Activated CD8-positive, alpha-beta memory T cell treated with anti-CD3 and anti-CD28 coated beads, Interleukin-2, amount 10 ng/mL, durations not matched to agents 7 days and 5 days (primary cell): ENCODE data around the gene POU2F3. TPM values are rescaled to one million over a fixed set of nuclear protein-coding genes. Genes with fewer than 3 reads are reported as not detected.
"Not testable (repeated sequence)": the region's sequence is repeated elsewhere in the genome, so short reads cannot be mapped to it uniquely, and the experiment has no call there.

ENCODE experiments used
- ATAC-seq: fragments of 150-1000 bp; cut with Tn5 transposase; one replicate; pipeline ENCODE4 v1.10.0; 2021; ENCODE audit warnings: moderate library complexity
- CTCF ChIA-PET: fragments of 350-600 bp; sonication (Branson Sonifier 250); formaldehyde crosslinking; loops from one replicate; lab custom pipeline; 2021; ENCODE audit warnings: antibody characterized with exemption; lab: Charles Lee
- DNase-seq: peaks from one replicate; pipeline ENCODE4 v3.0.0-alpha.2; 2020
- H3K27ac Mint-ChIP-seq: one replicate; pipeline ENCODE4 v1.8.0; 2021; ENCODE audit warnings: mild to moderate bottlenecking, mixed read lengths
- H3K27me3 Mint-ChIP-seq: one replicate; pipeline ENCODE4 v1.8.0; 2021; ENCODE audit warnings: mixed read lengths
- H3K36me3 Mint-ChIP-seq: one replicate; pipeline ENCODE4 v1.8.0; 2021; ENCODE audit warnings: mild to moderate bottlenecking, mixed read lengths
- H3K4me1 Mint-ChIP-seq: one replicate; pipeline ENCODE4 v1.8.0; 2021; ENCODE audit warnings: mixed read lengths
- H3K4me3 Mint-ChIP-seq: one replicate; pipeline ENCODE4 v1.8.0; 2021; ENCODE audit warnings: mild to moderate bottlenecking, moderate library complexity, mixed read lengths
- H3K9me3 Mint-ChIP-seq: one replicate; pipeline ENCODE4 v1.8.0; 2022; ENCODE audit warnings: low read depth, mixed read lengths
- total RNA-seq, 2 experiments: library from RNA; stranded (reverse); gene quantifications; one replicate each; pipeline ENCODE4 v1.2.3, GENCODE V29; 2021

POU2F3 gene
- total RNA-seq, 2 experiments from 2014 or later = not detected

- no peak for ATAC-seq
- no peak for DNase-seq
- H3K4me3 Mint-ChIP-seq = no peak overlapping the region
- H3K27me3 Mint-ChIP-seq = peaks cover 64% of the 10 kb centered on the region
- H3K4me1 Mint-ChIP-seq = no peaks in the 10 kb centered on the region
- no peaks in the 10 kb centered on the region for H3K36me3 Mint-ChIP-seq
- CTCF ChIA-PET = interaction anchor here (2.6 to 3.4 kb wide), 2 partner anchors 33 to 34 kb away, joined by 7 to 17 read pairs; no protein-coding TSS in a partner anchor
- no peaks in the 10 kb centered on the region for H3K9me3 Mint-ChIP-seq
- no peak overlapping the region for H3K27ac Mint-ChIP-seq
These were observed 30.4 kb downstream of the POU2F3 start for GRCh38 chr11:120270386-120270785.

DNA sequence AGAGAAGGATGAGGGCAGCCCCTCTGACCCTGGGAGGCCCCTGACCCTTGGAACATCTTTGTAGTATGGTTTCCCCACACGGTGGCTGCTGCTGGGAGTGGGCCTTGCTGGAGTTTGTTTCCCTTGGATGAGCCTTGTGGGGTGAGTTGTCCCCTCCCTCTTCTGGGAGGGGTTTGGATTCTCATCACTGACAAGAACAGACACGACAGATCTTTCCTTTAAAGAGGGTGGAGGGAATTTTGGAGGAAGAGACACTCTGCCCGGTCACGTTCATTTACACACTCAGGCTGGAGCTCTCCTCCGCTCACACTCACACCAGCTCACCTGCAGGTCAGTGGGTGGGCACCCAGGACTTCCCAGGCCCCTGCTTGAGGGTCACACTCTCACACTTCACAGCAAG lies 31.7 kb downstream of the POU2F3 start:
- CTCF ChIA-PET = no interaction called here
- no peak overlapping the region for H3K4me3 Mint-ChIP-seq

GRCh38 chr11:120272303-120272702 lies 32.4 kb downstream of the POU2F3 start:
- peaks cover 49% of the 10 kb centered on the region for H3K27me3 Mint-ChIP-seq
- CTCF ChIA-PET = no interaction called here
- DNase-seq (no peak), ATAC-seq (no peak)
- H3K4me3 Mint-ChIP-seq = no peak overlapping the region
- no peaks in the 10 kb centered on the region for H3K36me3 Mint-ChIP-seq
- no peak overlapping the region for H3K27ac Mint-ChIP-seq
- no peaks in the 10 kb centered on the region for H3K4me1 Mint-ChIP-seq
- no peaks in the 10 kb centered on the region for H3K9me3 Mint-ChIP-seq

More for the DNA sequence above, 31.7 kb downstream of the POU2F3 start:
- no peaks in the 10 kb centered on the region for H3K4me1 Mint-ChIP-seq
- ATAC-seq (no peak), DNase-seq (no peak)
- no peak overlapping the region for H3K27ac Mint-ChIP-seq
- H3K36me3 Mint-ChIP-seq = no peaks in the 10 kb centered on the region
- H3K9me3 Mint-ChIP-seq = no peaks in the 10 kb centered on the region
- peaks cover 55% of the 10 kb centered on the region for H3K27me3 Mint-ChIP-seq

DNA sequence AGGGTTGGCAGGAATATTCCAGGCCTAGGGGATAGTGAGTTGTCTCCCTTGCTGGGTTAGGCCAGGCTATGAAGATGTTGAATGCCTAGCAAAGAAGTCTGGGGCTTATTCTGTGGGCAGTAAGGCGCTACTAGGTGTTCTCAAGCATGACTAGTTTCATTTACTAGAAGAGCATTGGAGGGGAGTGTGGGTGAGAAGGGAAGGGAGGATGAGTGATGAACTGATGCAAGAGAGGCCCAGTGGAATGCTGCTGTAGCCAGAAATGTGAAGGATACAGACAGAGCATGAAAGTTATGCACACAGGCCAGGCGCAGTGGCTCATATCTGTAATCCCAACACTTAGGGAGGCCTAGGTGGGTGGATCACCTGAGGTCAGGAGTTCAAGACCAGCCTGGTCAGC lies 33.5 kb downstream of the POU2F3 start:
- Mint-ChIP-seq H3K27ac (no peak overlapping the region), H3K4me3 (no peak overlapping the region), H3K4me1 (no peaks in the 10 kb centered on the region), H3K9me3 (no peaks in the 10 kb centered on the region), H3K36me3 (no peaks in the 10 kb centered on the region), H3K27me3 (peaks cover 51% of the 10 kb centered on the region)
- DNase-seq = no peak
- ATAC-seq = no peak
- CTCF ChIA-PET = interaction anchor here (0.7 to 2.9 kb wide), 2 partner anchors 30 to 38 kb away, joined by 4 to 9 read pairs; no protein-coding TSS in a partner anchor

DNA sequence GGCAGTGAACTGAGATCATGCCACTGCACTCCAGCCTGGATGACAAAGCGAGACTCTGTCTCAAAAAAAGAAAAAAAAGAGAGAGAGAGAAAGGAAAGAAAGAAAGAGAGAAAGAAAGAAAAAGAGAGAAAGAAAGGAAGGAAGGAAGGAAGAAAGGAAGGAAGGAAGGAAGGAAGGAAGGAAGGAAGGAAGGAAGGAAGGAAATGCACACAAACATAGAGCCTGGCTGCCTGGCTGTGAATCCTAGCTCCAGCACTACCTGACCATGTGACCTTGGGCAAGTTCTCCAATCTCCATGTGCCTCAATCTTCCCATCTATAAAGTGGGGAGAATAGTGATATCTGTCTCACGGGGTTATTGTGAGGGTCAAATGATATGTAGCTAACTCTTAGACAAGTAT lies 34.0 kb downstream of the POU2F3 start:
- not testable (repeated sequence) for DNase-seq, ATAC-seq, H3K4me3 Mint-ChIP-seq, H3K36me3 Mint-ChIP-seq, H3K9me3 Mint-ChIP-seq, H3K27ac Mint-ChIP-seq, H3K4me1 Mint-ChIP-seq
- H3K27me3 Mint-ChIP-seq = peaks cover 47% of the 10 kb centered on the region
- CTCF ChIA-PET = interaction anchor here (0.7 to 2.9 kb wide), 2 partner anchors 29 to 39 kb away, joined by 4 to 9 read pairs; no protein-coding TSS in a partner anchor

DNA sequence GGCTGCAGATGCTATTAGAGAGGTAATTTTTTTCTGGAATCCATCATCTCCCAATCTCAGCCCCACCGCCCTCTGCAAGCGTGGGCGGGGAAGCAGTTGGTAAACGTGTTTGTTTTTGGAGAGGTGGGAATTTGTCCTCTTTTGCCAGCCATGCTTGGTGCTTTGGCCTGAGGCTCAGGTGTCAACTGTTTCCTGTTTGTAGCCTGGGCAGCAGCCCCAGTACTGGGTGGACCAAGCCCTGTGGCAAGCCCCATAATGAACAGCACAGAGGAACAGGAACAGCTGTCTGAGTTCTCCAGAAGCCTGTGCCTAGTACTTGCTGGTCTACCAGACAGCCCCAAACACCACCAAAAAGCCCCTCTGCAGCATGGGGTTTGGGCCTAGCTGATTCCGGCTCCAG lies 39.6 kb downstream of the POU2F3 start:
- CTCF ChIA-PET = interaction anchor here (0.7 kb wide), 1 partner anchor 48 kb away, joined by 3 read pairs; no protein-coding TSS in a partner anchor

DNA sequence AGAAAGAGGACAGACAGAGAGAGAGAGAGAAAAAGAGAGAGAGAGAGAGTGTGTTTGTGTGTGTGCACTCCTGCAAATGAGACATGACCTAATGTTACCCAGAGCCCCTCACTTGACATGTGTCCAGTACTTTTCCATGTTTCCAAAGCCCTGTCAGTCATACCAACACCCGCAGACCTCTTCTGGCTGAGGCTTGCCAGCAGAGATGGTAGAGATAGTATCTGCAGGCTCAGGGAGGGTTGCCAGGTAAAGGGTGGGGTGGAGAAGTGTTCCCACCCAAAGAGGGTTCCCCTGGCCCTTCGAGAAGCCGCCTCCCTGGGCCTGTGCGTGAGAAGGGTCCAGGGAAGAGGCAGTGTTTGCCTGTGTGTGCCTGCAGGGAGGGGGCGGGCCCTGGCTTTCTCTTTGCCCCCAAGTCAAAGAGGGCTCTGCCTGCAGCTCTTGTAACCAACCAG lies 40.7 kb downstream of the POU2F3 start:
- DNase-seq (no peak), ATAC-seq (no peak)
- Mint-ChIP-seq H3K4me1 (no peaks in the 10 kb centered on the region), H3K36me3 (no peaks in the 10 kb centered on the region), H3K27me3 (peaks cover 23% of the 10 kb centered on the region), H3K4me3 (no peak overlapping the region), H3K27ac (no peak overlapping the region), H3K9me3 (no peaks in the 10 kb centered on the region)
- CTCF ChIA-PET = no interaction called here

More for the DNA sequence above, 39.6 kb downstream of the POU2F3 start:
- H3K4me1 Mint-ChIP-seq = no peaks in the 10 kb centered on the region
- H3K36me3 Mint-ChIP-seq = no peaks in the 10 kb centered on the region
- ATAC-seq (no peak), DNase-seq (no peak)
- peaks cover 30% of the 10 kb centered on the region for H3K27me3 Mint-ChIP-seq
- no peak overlapping the region for H3K4me3 Mint-ChIP-seq
- no peaks in the 10 kb centered on the region for H3K9me3 Mint-ChIP-seq
- no peak overlapping the region for H3K27ac Mint-ChIP-seq

DNA sequence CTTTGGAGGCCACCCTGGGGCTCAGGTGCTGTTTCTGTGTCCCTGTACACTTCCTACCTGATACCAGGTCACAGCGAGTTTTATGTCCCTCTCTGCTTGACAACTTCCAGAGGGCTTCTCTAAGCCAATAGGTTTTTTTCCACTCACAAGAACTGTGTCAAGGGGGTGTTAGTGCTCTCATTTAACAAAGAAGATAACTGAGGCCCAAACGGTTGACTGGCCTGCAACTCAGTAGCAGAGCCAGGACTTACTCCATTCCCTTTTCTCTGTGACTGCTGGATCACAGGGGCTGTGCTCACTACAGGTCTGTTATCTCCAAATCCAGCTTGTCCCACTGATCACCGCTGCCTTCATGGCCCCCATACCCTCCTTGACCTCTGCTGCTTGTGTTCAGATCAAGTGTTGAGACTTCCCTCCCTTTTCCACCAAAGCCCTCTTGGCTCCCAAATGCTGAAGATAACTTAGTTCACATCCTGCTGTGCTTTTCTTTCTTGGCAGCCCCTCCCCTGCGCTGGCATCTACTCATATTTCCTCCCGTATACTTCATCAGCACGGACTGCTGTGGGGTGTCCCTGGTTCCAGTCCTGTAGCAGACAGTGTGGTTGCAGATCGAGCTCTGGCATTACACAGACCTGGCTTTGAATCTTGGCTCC lies 41.3 kb downstream of the POU2F3 start:
- H3K27me3 Mint-ChIP-seq = peaks cover 20% of the 10 kb centered on the region
- no peak overlapping the region for H3K4me3 Mint-ChIP-seq
- no peaks in the 10 kb centered on the region for H3K36me3 Mint-ChIP-seq
- DNase-seq (no peak), ATAC-seq (no peak)
- no peak overlapping the region for H3K27ac Mint-ChIP-seq
- CTCF ChIA-PET = interaction anchor here (0.7 to 2.6 kb wide), 2 partner anchors 22 to 46 kb away, joined by 3 to 7 read pairs; no protein-coding TSS in a partner anchor
- no peaks in the 10 kb centered on the region for H3K4me1 Mint-ChIP-seq
- H3K9me3 Mint-ChIP-seq = no peaks in the 10 kb centered on the region

- Mint-ChIP-seq H3K27me3 (peaks cover 20% of the 10 kb centered on the region), H3K4me3 (no peak overlapping the region), H3K4me1 (no peaks in the 10 kb centered on the region), H3K27ac (no peak overlapping the region), H3K9me3 (no peaks in the 10 kb centered on the region), H3K36me3 (no peaks in the 10 kb centered on the region)
- CTCF ChIA-PET = interaction anchor here (0.6 to 2.6 kb wide), 4 partner anchors 17 to 47 kb away, joined by 3 to 7 read pairs (median 5); no protein-coding TSS in a partner anchor
- ATAC-seq (no peak), DNase-seq (no peak)
These were observed 43.2 kb downstream of the POU2F3 start for GRCh38 chr11:120283124-120283523.

- no peak overlapping the region for H3K4me3 Mint-ChIP-seq
These were observed 44.3 kb downstream of the POU2F3 start for GRCh38 chr11:120284272-120284671.

GRCh38 chr11:120285256-120285655 lies 45.3 kb downstream of the POU2F3 start:
- H3K27ac Mint-ChIP-seq = no peak overlapping the region
- no peak for ATAC-seq
- no peaks in the 10 kb centered on the region for H3K9me3 Mint-ChIP-seq
- no peaks in the 10 kb centered on the region for H3K36me3 Mint-ChIP-seq
- DNase-seq = no peak
- no peak overlapping the region for H3K4me3 Mint-ChIP-seq
- CTCF ChIA-PET = interaction anchor here (9.6 kb wide), 1 partner anchor 16 kb away, joined by 72 read pairs; no protein-coding TSS in a partner anchor
- H3K4me1 Mint-ChIP-seq = no peaks in the 10 kb centered on the region
- H3K27me3 Mint-ChIP-seq = peaks cover 33% of the 10 kb centered on the region

More at GRCh38 chr11:120284272-120284671, 44.3 kb downstream of the POU2F3 start:
- ATAC-seq (no peak), DNase-seq (no peak)
- H3K36me3 Mint-ChIP-seq = no peaks in the 10 kb centered on the region
- H3K9me3 Mint-ChIP-seq = no peaks in the 10 kb centered on the region
- peaks cover 24% of the 10 kb centered on the region for H3K27me3 Mint-ChIP-seq
- no peak overlapping the region for H3K27ac Mint-ChIP-seq
- CTCF ChIA-PET = no interaction called here
- H3K4me1 Mint-ChIP-seq = no peaks in the 10 kb centered on the region

DNA sequence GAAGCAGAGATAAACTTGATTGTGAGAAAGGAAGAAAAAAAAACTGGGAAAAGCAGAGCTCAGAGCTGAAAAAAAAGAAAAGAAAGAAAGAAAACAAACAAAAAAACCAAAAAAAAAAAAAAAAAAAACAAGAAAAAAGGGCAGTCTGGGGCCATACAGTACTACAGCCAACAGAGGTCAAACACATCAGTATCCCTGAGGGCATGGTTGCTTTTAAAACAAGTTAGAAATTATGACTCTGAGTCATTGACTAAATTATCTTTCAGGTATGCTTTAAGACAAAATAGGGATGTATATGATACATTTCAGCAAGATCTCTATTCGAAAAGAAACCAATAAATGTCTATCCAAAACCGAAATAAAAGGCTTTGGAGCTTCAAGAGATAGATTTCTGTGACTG lies 48.1 kb downstream of the POU2F3 start:
- no peaks in the 10 kb centered on the region for H3K9me3 Mint-ChIP-seq
- CTCF ChIA-PET = interaction anchor here (9.6 kb wide), 1 partner anchor 13 kb away, joined by 72 read pairs; no protein-coding TSS in a partner anchor
- no peaks in the 10 kb centered on the region for H3K36me3 Mint-ChIP-seq
- no peak overlapping the region for H3K4me3 Mint-ChIP-seq
- peaks cover 42% of the 10 kb centered on the region for H3K27me3 Mint-ChIP-seq
- no peak overlapping the region for H3K27ac Mint-ChIP-seq
- no peak for DNase-seq
- H3K4me1 Mint-ChIP-seq = no peaks in the 10 kb centered on the region
- ATAC-seq = no peak

GRCh38 chr11:120289426-120289825 lies 49.5 kb downstream of the POU2F3 start:
- Mint-ChIP-seq H3K4me1 (no peaks in the 10 kb centered on the region), H3K9me3 (no peaks in the 10 kb centered on the region), H3K27me3 (peaks cover 56% of the 10 kb centered on the region), H3K36me3 (no peaks in the 10 kb centered on the region), H3K27ac (no peak overlapping the region), H3K4me3 (no peak overlapping the region)
- no peak for ATAC-seq
- CTCF ChIA-PET = interaction anchor here (1.4 to 9.6 kb wide), 2 partner anchors 12 to 59 kb away, joined by 3 to 72 read pairs; no protein-coding TSS in a partner anchor
- DNase-seq = no peak

DNA sequence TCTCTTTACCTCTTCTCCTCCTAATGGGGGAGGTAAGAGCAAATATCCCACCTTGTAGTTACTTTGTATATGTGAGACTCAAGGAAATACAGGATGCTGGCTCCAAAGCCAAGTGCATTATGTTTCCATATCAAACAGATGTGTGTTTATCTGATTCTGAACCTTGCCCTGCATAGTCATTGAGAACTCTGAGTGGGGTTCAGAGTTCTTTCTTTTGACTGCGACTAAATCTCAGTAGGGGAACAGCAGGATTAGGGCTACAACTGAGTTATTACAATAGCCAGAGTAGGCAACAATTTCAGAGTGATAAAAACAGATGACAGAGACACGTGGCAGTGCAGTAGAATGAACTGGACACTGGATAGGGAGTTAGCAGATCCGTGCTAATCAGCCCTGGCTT lies 51.0 kb downstream of the POU2F3 start:
- CTCF ChIA-PET = interaction anchor here (9.6 kb wide), 1 partner anchor 10 kb away, joined by 72 read pairs; no protein-coding TSS in a partner anchor
- no peaks in the 10 kb centered on the region for H3K9me3 Mint-ChIP-seq
- H3K4me1 Mint-ChIP-seq = no peaks in the 10 kb centered on the region
- DNase-seq (no peak), ATAC-seq (no peak)
- no peak overlapping the region for H3K4me3 Mint-ChIP-seq
- H3K36me3 Mint-ChIP-seq = no peaks in the 10 kb centered on the region
- no peak overlapping the region for H3K27ac Mint-ChIP-seq
- H3K27me3 Mint-ChIP-seq = peaks cover 71% of the 10 kb centered on the region
